ENCODE data around the gene NACC2. TPM values are rescaled to one million over a fixed set of nuclear protein-coding genes. Genes with fewer than 3 reads are reported as not detected.
A peak's percentile ranks its signal among the peaks of the same experiment; 100 is the strongest.

Gene NACC2
- total and polyA plus RNA-seq, 10 of the 15 experiments (the other 5 are each of a cell fraction or from before 2014, with no cell fraction given) = 0.66 to 14.7 (median 3.5) TPM

DNA sequence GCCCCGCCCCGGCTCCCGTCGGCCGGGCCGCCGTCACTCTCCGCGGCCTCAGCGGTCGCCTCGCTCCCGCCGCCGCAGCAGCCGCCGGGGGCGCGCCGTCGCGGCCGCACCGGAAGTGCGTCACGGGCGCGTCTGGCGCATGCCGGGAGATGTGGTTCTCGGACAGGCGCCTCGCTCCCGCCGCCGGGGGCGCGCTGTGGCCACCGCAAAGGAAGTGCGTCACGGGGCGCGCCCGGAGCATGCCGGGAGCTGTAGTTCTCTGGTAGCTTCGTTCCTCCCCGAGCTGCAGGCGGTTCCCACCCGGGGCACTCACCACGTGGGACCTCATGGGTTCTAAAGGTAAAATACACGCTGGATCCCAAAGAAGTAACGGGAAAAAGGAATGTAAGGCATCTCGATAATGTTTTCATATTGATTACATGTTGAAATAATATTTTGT, 133.8 kb downstream of the NACC2 start, which contains the start of gene UBAC1 (continued):
- TF ChIP-seq, protein P1, sequence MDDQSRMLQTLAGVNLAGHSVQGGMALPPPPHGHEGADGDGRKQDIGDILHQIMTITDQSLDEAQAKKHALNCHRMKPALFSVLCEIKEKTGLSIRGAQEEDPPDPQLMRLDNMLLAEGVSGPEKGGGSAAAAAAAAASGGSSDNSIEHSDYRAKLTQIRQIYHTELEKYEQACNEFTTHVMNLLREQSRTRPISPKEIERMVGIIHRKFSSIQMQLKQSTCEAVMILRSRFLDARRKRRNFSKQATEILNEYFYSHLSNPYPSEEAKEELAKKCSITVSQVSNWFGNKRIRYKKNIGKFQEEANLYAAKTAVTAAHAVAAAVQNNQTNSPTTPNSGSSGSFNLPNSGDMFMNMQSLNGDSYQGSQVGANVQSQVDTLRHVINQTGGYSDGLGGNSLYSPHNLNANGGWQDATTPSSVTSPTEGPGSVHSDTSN (IDR thresholded peaks at IDR 0.05; ENCODE audit: insufficient replicate concordance, low read depth, low read length) = peak; percentile 8
- TF ChIP-seq, protein P2, sequence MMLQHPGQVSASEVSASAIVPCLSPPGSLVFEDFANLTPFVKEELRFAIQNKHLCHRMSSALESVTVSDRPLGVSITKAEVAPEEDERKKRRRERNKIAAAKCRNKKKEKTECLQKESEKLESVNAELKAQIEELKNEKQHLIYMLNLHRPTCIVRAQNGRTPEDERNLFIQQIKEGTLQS (IDR thresholded peaks at IDR 0.05; ENCODE audit: borderline replicate concordance, extremely low read depth, low read depth, low read length) = peak; percentile 82; the same call in 1 of the 2 replicates
- TF ChIP-seq PAX5 (IDR thresholded peaks at IDR 0.05; ENCODE audit: borderline replicate concordance, low read depth, low read length) (no peak), FOS (IDR thresholded peaks at IDR 0.05; ENCODE audit: borderline replicate concordance, extremely low read depth, insufficient read length) (no peak), SMAD5 (IDR thresholded peaks at IDR 0.05; ENCODE audit: low read depth) (no peak), NFXL1 (IDR thresholded peaks at IDR 0.05; ENCODE audit: borderline replicate concordance) (no peak), SPI1 (IDR thresholded peaks at IDR 0.05; ENCODE audit: borderline replicate concordance, insufficient read depth, low read depth, low read length) (no peak; the same call in 1 of the 2 replicates), MTA2 (IDR thresholded peaks at IDR 0.05; ENCODE audit: low read depth) (no peak), JUNB (IDR thresholded peaks at IDR 0.05) (no peak), NBN (IDR thresholded peaks at IDR 0.05) (no peak; the same call in 1 of the 2 replicates), ASH2L (IDR thresholded peaks at IDR 0.05; ENCODE audit: borderline replicate concordance, low read depth) (no peak), RAD21 (IDR thresholded peaks at IDR 0.05; ENCODE audit: insufficient read depth, low read depth, low read length) (no peak), CHD1 (IDR thresholded peaks at IDR 0.05; ENCODE audit: low read depth, low read length) (no peak), POLR2A (IDR thresholded peaks at IDR 0.05; ENCODE audit: low read depth, low read length) (no peak), NR2F1 (conservative IDR thresholded peaks at IDR 0.05) (0 out of 2 replicates have a peak, but pooled peaks have one; percentile 25), HDGF (IDR thresholded peaks at IDR 0.05) (no peak), TBL1XR1 (IDR thresholded peaks at IDR 0.05; ENCODE audit: low read depth, low read length) (peak; percentile 13; the same call in 1 of the 2 replicates), TARDBP (IDR thresholded peaks at IDR 0.05; ENCODE audit: borderline replicate concordance) (peak; percentile 86; the same call in 1 of the 2 replicates), YY1 (IDR thresholded peaks at IDR 0.05; ENCODE audit: low read depth, low read length) (peak; percentile 67; the same call in 1 of the 2 replicates), BCL11A (IDR thresholded peaks at IDR 0.05; ENCODE audit: low read depth, low read length) (no peak), CREM (IDR thresholded peaks at IDR 0.05; ENCODE audit: low read depth) (peak; percentile 98), HDAC2 (IDR thresholded peaks at IDR 0.05) (no peak), ZNF384 (IDR thresholded peaks at IDR 0.05; ENCODE audit: borderline replicate concordance, low read depth, low read length) (no peak), FOXM1 (IDR thresholded peaks at IDR 0.05; ENCODE audit: low read depth, low read length) (no peak), EGR1 (IDR thresholded peaks at IDR 0.05; ENCODE audit: borderline replicate concordance in 1 of 2, low read depth in 2 of 2, low read length in 2 of 2) (peak; percentile 2 to 21; a peak in 2 of 3 replicates), CHD4 (IDR thresholded peaks at IDR 0.05) (no peak), SMARCA5 (IDR thresholded peaks at IDR 0.05) (no peak), MTA3 (IDR thresholded peaks at IDR 0.05; ENCODE audit: borderline replicate concordance, low read length) (no peak)
- TF ChIP-seq, protein P3, sequence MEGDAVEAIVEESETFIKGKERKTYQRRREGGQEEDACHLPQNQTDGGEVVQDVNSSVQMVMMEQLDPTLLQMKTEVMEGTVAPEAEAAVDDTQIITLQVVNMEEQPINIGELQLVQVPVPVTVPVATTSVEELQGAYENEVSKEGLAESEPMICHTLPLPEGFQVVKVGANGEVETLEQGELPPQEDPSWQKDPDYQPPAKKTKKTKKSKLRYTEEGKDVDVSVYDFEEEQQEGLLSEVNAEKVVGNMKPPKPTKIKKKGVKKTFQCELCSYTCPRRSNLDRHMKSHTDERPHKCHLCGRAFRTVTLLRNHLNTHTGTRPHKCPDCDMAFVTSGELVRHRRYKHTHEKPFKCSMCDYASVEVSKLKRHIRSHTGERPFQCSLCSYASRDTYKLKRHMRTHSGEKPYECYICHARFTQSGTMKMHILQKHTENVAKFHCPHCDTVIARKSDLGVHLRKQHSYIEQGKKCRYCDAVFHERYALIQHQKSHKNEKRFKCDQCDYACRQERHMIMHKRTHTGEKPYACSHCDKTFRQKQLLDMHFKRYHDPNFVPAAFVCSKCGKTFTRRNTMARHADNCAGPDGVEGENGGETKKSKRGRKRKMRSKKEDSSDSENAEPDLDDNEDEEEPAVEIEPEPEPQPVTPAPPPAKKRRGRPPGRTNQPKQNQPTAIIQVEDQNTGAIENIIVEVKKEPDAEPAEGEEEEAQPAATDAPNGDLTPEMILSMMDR (IDR thresholded peaks at IDR 0.05 in 2 of 3, conservative IDR thresholded peaks at IDR 0.05 in 1 of 3; ENCODE audit: control insufficient read depth in 2 of 3, extremely low read depth in 1 of 3, insufficient read depth in 1 of 3, low read depth in 3 of 3, low read length in 3 of 3) = peak; percentile 11 to 27 (median 23); a peak in 4 of 6 replicates

Data from GM12878 (cell line).